HepG2 (cell line): ENCODE results near the gene TMEM204. TPM values are rescaled to one million over a fixed set of nuclear protein-coding genes. Genes with fewer than 3 reads are reported as not detected.
A peak's percentile ranks its signal among the peaks of the same experiment; 100 is the strongest.

Source experiments
- ARID2 ChIP-seq: sonication (generic); formaldehyde crosslinking; IDR thresholded peaks from 2 replicates; pipeline ENCODE4 v1.8.1; 2022; ENCODE audit warnings: mild to moderate bottlenecking, missing genetic modification reagents, borderline replicate concordance
- CEBPB ChIP-seq: IDR thresholded peaks from 2 replicates; pipeline ENCODE4 v1.6.1; 2011; ENCODE audit warnings: low read depth, low read length, improper control_type of control experiment, borderline replicate concordance
- FIP1L1 ChIP-seq: fragments of 200-400 bp; formaldehyde crosslinking; IDR thresholded peaks from 2 replicates; pipeline ENCODE4 v1.6.1; 2018; ENCODE audit warnings: low read depth, mild to moderate bottlenecking, low read length, moderate library complexity, borderline replicate concordance; ENCODE audit not compliant: insufficient read depth
- GABPB1 ChIP-seq: IDR thresholded peaks from 2 replicates; pipeline ENCODE4 v1.6.1; 2016; ENCODE audit warnings: mild to moderate bottlenecking, missing genetic modification reagents, moderate library complexity, missing compliant biosample characterization
- MTF2 ChIP-seq: sonication (generic); formaldehyde crosslinking; IDR thresholded peaks from 2 replicates; pipeline ENCODE4 v1.5.0; 2020; ENCODE audit warnings: missing genetic modification reagents, borderline replicate concordance
- NR2C2 ChIP-seq: sonication (generic); formaldehyde crosslinking; IDR thresholded peaks from 2 replicates; pipeline ENCODE4 v1.4.0; 2020; ENCODE audit warnings: missing genetic modification reagents, mild to moderate bottlenecking, moderate library complexity, borderline replicate concordance
- SIN3A ChIP-seq: IDR thresholded peaks from 2 replicates; pipeline ENCODE4 v1.6.1; 2011; ENCODE audit warnings: low read depth, mild to moderate bottlenecking, control low read depth, low read length, borderline replicate concordance
- SNRNP70 ChIP-seq: fragments of 200-400 bp; formaldehyde crosslinking; IDR thresholded peaks from 2 replicates; pipeline ENCODE4 v1.6.1; 2017; ENCODE audit warnings: mild to moderate bottlenecking, low read depth, low read length, moderate library complexity
- U2AF2 ChIP-seq: fragments of 200-400 bp; formaldehyde crosslinking; IDR thresholded peaks from 2 replicates; pipeline ENCODE4 v1.6.1; 2017; ENCODE audit warnings: low read depth, mild to moderate bottlenecking, low read length
- XRCC5 ChIP-seq: fragments of 200-400 bp; formaldehyde crosslinking; optimal IDR thresholded peaks from 2 replicates; pipeline ENCODE3; 2017; ENCODE audit warnings: mild to moderate bottlenecking, low read length
- ZBTB34 ChIP-seq: sonication (generic); formaldehyde crosslinking; IDR thresholded peaks from 2 replicates; pipeline ENCODE4 v1.8.0; 2022; ENCODE audit warnings: mild to moderate bottlenecking, missing genetic modification reagents
- ZHX2 ChIP-seq, 2 experiments: sonication (generic) in 1 of 2; formaldehyde crosslinking in 1 of 2; IDR thresholded peaks; 2 replicates each; pipeline versions ENCODE4 v1.6.1 to v1.9.0; 2014 to 2022; ENCODE audit warnings: antibody characterized with exemption in 1 of 2, borderline replicate concordance in 1 of 2, inconsistent platforms in 1 of 2, low read depth in 1 of 2, missing genetic modification reagents in 1 of 2
- ZMYM3 ChIP-seq: sonication (generic); formaldehyde crosslinking; IDR thresholded peaks from 2 replicates; pipeline ENCODE4 v1.5.1; 2020; ENCODE audit warnings: mild to moderate bottlenecking, missing genetic modification reagents
- ZNF256 ChIP-seq: sonication (generic); formaldehyde crosslinking; conservative IDR thresholded peaks from 2 replicates; pipeline ENCODE4 v1.4.0; 2020; ENCODE audit warnings: missing genetic modification reagents
- ZNF44 ChIP-seq: sonication (generic); formaldehyde crosslinking; IDR thresholded peaks from 2 replicates; pipeline ENCODE4 v1.5.1; 2020; ENCODE audit warnings: mild to moderate bottlenecking, missing genetic modification reagents
- ZNF746 ChIP-seq: sonication (generic); formaldehyde crosslinking; IDR thresholded peaks from 2 replicates; pipeline ENCODE4 v1.8.0; 2022; ENCODE audit warnings: mild to moderate bottlenecking, missing genetic modification reagents
- ZNF772 ChIP-seq: sonication (generic); formaldehyde crosslinking; IDR thresholded peaks from 2 replicates; pipeline ENCODE4 v1.5.0; 2020; ENCODE audit warnings: mild to moderate bottlenecking, missing genetic modification reagents
- polyA plus RNA-seq, 8 experiments: library from polyadenylated mRNA; depleted of rRNA in 3 of 8; stranded (reverse) in 7 of 8; unstranded in 1 of 8; fragments of >200 nt; fragmentation: Illumina TruSeq in 4 of 8; extraction: Trizol in 4 of 8; gene quantifications; 2 replicates each; pipeline versions ENCODE4 v1.2.1 to v1.2.3, GENCODE V29; 2011 to 2016; ENCODE audit warnings: low read depth in 4 of 8, missing spikeins in 1 of 8, mixed read lengths in 1 of 8; ENCODE audit not compliant: insufficient read depth in 1 of 8
- total RNA-seq, 5 experiments: library from RNA; depleted of rRNA; stranded (reverse); fragments of >200 nt; fragmentation: Illumina TruSeq; extraction: Trizol; gene quantifications; 2 replicates each; pipeline ENCODE4 v1.2.3, GENCODE V29; 2016; ENCODE audit warnings: low read depth in 1 of 5
- TF ChIP-seq, protein P1 (sequence below): sonication (generic); formaldehyde crosslinking; IDR thresholded peaks from 2 replicates; pipeline ENCODE4 v1.8.0; 2022; ENCODE audit warnings: low read depth, missing genetic modification reagents

TMEM204 gene
- total and polyA plus RNA-seq, 2 of the 13 experiments (the other 11 are each of a cell fraction or from before 2014, with no cell fraction given) = not detected

DNA sequence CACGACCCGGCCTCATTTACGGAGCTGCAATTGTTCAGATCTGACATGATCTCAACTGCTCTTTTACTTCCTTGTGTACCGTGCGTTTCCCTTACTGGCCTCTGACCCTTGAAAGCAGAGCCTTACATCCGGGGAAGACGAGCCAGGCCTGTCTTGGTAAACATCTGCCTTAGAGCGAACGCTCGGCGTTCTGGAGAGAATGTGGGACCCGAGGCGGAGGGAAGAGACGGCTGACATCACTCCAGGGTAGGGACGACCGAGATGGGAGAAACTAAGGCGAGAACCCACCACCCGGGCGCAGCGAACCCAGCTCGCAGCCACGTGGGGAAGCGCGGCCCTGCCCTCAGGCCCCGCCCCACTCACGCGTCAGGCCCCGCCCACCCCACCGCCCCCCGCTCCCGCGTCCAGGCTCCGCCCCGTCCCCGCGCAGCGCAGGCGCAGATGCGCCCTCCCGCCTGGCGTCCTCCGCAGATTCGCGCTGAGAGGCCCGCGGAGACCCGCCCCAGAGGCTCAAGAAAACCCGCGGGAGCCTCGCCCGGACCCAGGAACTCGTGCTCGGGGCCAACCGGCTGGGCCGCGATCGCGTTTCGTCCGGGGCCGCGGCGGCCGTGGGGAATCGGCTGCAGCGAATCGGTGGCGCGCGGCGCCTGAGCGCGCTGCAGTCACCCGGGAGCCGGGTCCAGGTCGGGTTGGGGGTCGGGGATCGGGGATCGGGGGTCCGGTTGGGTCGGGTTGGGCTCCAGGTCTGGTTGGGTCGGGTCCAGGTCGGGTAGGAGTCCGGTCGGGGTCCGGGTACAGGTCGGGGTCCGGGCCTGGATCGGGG, 40.3 kb upstream of the TMEM204 start, which contains the start of gene TELO2 (continued):
- TF ChIP-seq GABPB1 (CRISPR knock-in tag) (peak; percentile 64), ZNF44 (CRISPR knock-in tag) (no peak), FIP1L1 (no peak), XRCC5 (no peak), MTF2 (CRISPR knock-in tag) (no peak), ZNF256 (CRISPR knock-in tag) (peak; percentile 14; the same call in 1 of the 2 replicates), ARID2 (CRISPR knock-in tag) (no peak), ZNF746 (CRISPR knock-in tag) (no peak), SNRNP70 (no peak), CEBPB (no peak), ZHX2 (IDR thresholded peaks at IDR 0.05; ENCODE audit: low read depth) (no peak), ZHX2 (CRISPR knock-in tag; IDR thresholded peaks at IDR 0.05; ENCODE audit: borderline replicate concordance) (no peak), ZNF772 (no peak), U2AF2 (no peak), SIN3A (peak; percentile 91; the same call in 1 of the 2 replicates), ZMYM3 (CRISPR knock-in tag) (0 out of 2 replicates have a peak, but pooled peaks have one; percentile 42), NR2C2 (CRISPR knock-in tag) (peak; percentile 72), ZBTB34 (CRISPR knock-in tag) (no peak)
- TF ChIP-seq, protein P1, sequence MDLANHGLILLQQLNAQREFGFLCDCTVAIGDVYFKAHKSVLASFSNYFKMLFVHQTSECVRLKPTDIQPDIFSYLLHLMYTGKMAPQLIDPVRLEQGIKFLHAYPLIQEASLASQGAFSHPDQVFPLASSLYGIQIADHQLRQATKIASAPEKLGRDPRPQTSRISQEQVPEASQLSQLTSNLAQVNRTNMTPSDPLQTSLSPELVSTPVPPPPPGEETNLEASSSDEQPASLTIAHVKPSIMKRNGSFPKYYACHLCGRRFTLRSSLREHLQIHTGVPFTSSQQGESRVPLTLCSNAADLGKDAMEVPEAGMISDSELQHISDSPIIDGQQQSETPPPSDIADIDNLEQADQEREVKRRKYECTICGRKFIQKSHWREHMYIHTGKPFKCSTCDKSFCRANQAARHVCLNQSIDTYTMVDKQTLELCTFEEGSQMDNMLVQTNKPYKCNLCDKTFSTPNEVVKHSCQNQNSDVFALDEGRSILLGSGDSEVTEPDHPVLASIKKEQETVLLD (CRISPR knock-in tag) = 0 out of 2 replicates have a peak, but pooled peaks have one; percentile 41
